KG1 (cell line): ENCODE measurements around the gene ADGB.

Source experiments
- DNase-seq: peaks from one replicate; lab custom pipeline; 2025; lab: John Stamatoyannopoulos, UW

ADGB gene

DNA sequence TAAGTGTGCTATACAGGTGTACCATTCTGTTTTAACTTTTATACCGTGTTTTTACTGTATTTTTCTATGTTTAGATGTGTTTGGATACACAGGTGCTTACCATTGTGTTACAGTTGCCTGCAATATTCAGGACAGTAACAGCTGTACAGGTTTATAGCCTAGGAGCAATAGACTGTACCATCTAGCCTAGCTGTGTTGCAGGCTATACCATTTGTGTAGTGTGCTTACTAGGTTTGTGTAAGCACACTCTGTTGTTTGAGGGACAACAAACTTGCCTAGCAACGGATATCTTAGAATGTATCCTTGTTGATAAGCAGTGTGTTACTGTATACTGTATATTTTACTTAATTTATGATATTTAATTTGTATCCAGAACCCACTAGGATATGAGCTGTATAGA, 35.2 kb downstream of the ADGB start:
- DNase-seq, result no peak

DNA sequence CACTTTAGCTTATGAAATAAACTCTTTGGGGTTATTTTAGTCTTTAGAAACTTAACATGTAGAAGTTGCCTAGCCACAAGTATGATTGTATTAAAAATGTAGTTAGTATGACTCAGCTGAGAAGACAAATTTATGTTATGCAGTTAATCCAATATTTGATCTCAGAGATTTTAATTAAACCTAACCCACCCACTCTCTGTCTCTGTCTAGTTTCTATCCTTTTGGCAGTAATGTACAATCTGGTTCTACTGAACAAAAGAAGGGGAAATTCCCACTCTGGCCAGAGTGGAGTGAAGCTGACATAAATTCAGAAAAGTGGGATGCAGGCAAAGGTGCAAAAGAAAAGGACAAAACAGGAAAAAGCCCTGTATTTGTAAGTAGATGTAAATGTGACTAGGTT, 36.4 kb downstream of the ADGB start:
- no peak for DNase-seq

DNA sequence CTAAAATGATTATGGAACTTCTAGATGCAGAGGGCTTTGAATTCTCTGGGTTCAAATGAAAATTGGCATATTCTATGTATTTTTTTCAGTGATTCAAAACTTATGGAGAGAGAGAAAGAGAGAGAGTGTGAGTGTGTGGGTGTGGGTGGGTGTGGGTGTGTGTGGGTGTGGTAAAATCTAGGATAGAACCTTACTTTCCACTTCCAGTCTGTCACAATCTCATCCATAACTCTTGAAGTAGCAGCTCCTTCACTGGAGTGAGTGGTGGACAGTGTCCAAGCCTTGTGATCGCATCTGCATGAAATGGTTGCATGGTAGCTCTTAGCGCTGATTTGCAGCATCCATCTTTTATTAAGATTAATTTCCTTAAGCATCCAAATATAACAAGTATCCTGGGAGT, 37.7 kb downstream of the ADGB start:
- no peak for DNase-seq

DNA sequence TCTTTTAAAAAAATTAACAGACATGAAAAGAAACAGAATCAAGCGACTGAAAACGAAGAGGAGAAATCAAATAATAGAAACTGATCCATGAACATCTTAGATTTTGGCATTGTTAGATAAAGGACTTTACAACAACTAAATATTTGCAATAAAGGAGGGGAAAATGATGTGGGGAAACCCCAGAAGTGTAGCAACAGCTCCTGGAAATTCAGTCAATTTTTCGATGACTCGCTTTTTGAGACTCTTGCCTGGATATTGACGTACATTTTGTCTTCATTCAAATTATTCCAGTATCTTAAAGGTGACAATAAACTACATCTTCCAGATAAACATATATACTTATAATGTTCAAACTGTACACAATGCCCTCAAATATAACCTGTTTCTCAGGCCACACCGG, 44.1 kb downstream of the ADGB start:
- DNase-seq, result no peak

DNA sequence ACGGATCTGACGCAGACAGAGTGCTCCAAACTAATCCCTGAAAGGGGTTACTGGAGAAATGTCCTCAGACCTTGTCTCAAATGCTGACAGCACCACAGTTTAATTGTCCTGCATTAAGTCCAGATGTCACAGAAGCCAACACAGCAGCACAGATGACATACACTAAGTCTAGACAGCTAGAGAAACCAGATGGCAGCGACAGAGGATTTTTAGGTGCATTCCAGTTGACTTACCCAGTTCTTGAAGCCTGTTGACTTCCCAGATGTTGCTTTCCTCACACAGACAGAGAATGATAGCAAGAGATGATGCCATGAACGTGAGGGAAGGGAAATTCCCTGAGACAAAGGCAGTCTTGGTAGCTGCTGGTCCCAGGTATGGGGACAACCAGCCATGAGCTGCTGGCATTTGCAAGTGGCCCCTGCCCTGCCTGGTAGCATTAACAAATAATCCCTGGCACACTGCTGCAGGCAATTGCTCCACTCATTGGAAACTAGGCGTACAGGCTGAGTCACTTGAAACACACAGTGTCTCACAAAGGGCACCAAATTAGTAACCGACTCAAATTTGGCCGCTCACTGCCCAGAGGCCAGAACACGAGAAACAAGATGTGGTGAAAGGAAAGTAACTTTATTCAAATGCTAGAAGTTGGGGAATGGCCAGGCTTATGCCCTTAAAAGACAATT, 52.2 kb downstream of the ADGB start:
- DNase-seq, result no peak

DNA sequence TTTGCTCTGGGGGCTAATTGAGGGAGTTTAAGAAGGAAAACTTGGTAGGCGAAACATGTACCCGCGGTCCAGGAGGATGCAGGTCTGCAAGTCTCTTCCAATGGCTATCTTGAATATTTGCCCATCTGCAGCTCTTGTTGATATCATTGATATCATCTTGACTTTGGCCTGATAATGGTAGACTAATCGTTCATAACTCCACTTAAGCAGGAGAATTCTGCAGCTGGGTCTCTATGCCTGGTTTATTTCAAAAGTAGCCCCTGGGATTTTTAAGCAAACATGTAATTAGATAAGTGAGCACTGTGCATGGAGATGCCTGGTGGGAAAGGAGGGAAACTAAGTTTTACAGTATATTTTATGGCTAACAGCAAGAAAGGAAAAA, 52.7 kb downstream of the ADGB start:
- no peak for DNase-seq

DNA sequence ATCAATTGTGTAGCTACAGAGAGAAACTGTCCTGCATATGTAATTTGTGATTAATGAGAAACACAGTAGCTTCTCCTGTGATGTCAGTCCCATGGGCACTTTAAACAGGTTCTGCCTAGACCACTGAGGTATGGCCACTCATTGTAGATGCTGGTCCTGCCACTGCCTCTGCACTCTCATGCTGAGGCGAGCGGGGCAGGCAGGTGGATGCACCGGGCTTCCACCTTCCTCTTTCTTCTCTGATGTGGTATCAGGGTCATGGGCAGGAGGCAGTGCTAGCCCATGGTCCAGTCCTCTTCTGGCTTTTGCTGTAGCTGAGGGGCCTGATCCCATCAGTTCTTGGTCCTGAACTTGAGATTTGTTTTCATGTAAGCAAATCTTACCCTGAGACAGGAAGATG, 58.7 kb downstream of the ADGB start:
- DNase-seq, result no peak

DNA sequence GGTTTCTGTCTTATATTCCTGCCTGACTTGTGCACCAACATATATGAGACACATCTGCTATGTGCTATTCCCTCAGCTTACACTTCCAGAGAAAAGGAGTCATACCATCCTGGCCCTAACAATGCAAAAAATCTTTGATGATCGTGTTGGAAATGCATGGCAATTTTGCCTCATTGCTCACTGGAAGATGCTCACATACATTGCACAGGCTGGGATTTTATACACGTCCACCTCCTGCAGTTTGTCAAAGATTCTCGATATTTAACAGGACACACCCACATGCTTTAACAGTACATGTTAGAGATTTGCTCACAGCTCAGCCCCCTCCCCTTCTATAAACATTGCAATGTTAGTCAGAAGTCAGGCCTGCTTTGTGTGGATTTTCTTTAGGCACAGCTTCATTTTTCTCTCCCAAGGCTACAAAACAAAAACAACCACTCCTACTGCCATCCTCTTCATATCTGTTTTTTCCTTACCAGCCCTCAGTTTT, 66.1 kb downstream of the ADGB start:
- DNase-seq, result no peak

DNA sequence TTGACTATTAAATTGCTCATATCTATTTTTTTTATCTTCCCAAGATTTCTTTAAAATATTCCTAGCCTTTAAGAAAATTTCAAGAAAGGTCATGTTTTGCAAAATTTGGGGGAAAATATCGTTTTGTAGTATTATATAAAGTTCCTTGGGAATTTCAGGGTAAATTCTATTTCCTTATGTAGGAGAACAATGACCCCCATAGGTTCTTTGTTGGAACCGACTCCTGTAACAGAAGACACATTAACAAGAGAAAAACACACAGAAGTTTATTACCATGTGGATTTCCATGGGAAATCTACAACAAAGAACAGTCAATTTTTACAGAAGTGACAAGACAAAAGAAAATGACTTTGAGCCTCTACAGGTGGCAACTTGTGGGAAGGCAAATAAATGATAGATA, 68.1 kb downstream of the ADGB start:
- no peak for DNase-seq

DNA sequence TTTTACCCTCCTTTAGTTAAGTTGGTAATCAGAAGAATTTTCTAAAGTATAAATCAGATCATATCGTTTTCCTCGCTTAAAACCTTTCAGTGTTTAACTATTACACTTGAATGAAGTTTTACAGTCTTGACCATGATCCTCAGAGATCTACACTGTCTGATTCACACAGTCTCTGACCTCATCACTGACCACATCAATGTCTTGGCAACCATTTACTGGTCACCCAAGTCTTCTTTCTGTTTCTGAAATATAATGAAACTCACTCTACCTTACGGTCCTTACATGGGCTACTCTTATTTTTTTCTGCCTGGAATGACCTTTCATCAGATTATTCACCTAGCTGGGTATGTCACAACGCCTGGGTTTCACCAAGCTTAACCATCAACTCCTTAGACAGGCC, 71.4 kb downstream of the ADGB start:
- DNase-seq, result no peak

DNA sequence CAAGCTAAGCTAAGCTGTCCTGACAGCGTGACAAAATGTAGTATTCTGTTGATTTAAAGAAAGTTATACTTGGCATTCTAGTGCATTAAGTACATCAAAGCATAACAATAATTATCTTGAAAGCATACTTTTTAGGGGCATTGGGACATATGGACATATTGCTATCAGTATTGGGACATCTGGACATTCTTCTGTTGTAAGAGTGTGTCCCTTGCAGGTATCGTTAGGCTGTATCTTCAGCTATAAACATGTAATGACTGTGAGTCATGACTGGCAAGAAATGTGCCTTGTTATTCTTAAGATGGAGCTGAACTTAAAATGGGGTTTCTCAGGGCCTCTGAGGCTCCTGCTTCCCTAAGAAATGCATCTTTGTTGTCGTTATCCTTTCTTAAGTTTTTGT, 74.3 kb downstream of the ADGB start:
- DNase-seq, result no peak

DNA sequence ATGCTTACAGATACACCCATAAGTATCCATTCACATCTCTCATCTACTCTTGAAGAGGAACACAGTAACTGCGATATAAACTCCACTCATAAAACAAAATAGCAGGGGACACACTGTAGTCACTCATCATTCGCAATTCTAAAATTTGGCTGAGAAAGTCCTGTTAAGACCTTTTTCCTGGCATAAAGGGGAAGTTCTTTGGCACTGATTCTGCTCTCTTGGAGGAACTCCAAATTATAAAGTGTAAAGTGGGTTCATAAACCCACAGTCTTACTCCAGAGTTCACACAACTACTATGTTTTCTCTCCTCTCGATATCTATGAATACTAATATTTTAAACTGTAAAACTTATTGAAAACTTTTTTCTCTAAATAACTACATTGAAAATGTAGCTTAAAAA, 80.6 kb downstream of the ADGB start:
- DNase-seq, result no peak

DNA sequence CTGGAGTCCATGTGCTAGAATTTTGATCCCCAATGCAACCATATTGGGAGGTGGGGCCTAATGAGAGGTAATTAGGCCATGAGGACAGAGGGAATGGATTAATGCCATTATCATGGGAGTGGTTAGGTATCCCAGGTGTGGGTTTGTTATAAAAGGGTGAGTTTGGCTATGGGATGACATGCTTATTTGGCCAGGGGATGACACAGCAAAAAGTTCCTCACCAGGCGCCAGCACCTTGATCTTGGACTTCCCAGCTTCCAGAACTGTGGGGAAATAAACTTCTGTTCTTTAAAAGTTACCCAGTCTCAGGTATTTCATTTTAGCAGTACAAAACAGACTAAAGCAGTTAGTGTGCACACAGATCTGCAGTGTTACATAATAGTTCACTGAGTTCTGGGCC, 84.1 kb downstream of the ADGB start:
- DNase-seq, result no peak

DNA sequence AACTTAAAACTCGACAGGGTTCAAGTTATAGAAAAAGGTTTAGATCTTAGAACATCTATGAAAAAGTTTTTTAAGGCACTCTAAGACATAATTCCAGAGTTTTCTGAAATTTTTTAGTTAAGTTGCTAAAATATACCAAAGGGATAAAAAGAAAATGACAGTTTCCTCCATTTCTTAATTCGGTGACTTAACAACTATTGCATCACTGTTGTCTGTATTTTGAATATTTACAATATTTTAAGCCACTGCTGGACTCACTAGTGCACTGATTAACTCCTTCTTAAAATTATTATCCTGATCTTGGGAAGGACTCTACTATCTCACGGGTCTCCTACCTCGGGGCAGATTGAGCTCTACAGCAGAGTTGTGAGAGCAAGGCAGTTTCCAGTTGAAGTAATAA, 91.0 kb downstream of the ADGB start:
- DNase-seq, result no peak

DNA sequence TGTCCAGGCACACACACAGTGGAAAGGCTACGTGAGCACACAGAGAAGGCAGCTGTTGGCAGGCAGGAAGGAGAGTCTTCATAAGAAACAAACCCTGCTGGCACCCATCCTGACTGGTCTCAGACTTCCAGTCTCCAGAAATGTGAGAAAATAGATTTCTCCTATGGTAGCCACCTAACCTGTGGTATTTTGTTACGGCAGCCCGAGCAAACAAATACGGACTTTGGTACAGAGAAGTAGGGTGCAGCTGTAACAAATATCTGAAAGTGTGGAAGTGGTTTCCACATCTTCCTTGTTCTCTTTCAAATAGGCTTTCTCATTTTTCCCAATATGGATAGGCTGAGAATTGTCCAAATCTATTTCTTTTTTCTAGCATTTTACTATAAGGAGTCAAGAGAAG, 94.6 kb downstream of the ADGB start:
- no peak for DNase-seq

DNA sequence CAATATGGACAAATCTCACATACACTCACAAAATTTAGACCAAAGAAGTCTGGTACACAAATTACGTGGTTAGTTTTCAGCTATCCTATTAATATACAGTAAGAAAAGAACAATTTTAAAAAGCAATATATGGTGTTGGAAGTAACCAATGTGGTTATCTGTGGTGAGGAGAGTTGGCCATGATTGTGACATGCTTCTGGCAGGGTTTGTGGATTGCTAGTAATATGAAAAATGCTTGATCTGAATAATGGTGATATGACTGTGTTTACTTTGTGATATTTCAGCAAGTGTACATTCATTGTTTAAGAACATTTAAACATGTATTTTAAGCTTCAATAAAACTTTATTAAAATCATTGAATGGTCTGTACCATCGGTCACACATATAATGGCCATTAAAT, 99.1 kb downstream of the ADGB start:
- DNase-seq, result no peak

DNA sequence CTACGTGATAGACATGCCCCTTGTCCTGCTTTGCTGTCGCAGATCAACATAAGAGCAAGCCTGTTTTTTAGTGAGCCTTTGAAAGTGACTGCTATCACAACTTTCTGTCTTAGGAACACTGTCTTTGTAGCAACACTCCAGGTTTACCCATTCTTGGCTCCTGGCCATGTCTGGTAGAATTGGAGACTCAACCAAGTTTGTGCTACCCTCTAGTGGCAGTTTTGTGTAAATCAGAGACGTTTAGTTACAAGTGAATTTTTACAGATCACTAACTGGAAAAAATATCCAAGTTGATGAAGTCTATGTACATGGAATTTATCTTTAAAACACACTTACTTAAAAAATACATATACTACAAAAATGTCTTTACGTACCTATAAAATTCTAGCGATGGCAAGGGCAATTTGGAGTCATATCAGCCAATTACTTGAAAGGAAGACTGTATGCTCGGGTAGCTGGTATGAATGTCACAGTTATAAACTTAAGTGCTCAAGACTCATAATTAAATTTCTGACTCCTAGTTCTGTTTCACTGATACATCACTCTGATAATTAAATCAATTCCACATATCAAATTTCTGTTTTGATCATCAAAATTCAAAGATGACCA, 101.4 kb downstream of the ADGB start:
- peak; percentile 73 for DNase-seq

DNA sequence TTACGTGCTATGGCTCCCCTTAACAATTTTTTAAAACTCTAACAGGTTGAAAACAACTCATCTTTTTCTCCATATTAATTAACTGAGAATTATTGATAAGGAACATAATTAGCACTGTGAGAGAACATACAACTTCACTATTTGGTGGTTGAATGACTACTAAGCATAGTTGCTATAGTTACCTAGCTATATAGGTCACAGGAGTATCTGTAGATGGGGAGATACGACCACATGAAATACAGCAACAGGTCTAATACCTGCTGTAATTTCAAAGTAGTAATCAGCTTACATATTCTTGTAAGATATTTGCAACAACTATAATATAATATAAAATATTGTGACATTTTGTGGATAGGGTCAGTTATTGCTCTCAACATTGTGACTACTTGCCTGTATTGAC, 102.9 kb downstream of the ADGB start:
- DNase-seq, result no peak

DNA sequence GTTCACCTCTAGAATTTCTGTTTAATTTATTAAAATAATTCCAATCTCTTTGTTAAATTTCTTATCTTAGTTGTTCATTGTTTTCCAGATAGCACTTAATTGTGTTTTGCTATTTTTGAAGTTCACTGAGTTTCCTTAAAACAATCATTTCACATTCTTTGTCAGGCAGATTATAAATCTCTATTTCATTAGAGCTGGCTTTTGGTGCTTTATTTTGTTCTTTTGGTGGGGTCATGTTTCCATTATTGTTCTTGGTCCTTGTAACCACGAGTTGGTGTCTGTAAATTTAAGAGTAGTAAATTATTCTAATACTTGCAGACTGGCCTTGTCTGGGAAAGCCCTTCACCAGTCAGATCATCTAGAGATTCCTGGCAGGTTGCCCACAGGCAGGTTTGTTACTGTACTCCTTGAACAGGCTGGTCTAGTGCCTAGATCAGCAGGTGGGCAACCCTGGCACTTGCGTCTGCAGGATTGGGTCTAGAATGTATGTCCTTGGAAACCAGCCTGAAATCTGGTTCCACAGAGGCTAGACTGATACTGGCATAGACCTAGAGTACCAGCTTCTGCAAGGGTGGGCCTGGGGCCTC, 110.4 kb downstream of the ADGB start:
- DNase-seq, result no peak

DNA sequence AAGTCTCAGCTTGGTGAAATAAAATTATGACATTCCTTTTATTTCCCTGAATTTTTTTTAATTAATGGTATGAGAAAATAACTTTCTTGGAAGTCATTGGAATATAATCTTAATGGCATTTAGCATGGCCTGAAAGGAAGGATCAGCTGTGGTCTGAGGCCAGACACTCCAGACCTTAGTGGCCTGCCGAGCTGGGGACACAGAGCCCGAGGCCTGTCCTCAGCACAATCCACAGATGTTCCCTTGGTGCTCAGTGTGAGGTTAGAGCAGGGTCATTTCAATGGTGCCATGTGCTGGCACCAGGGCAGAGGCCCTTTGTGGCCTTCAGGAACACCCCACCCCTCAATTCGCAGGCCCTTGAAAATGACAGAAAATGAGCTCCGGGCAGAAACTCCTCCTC, 120.6 kb downstream of the ADGB start:
- DNase-seq, result no peak

DNA sequence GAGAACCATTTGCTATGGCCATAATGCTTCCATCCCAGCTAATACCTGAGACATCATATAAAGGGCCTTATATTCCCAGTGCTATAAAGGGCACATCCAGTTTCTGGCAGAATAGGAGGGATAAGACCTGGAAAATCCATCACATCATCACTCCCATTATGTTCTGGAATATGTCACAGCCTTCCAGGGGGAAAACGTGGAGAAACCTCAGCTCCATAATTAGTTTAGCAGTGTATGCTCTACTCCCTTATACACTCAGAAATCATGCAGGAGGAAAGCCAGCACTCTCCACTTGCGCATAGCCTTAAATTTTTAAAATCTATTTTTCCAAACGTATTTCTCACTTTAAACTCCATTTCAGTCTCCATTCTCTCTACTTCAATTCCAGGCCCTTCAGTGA, 140.9 kb downstream of the ADGB start:
- DNase-seq, result no peak

DNA sequence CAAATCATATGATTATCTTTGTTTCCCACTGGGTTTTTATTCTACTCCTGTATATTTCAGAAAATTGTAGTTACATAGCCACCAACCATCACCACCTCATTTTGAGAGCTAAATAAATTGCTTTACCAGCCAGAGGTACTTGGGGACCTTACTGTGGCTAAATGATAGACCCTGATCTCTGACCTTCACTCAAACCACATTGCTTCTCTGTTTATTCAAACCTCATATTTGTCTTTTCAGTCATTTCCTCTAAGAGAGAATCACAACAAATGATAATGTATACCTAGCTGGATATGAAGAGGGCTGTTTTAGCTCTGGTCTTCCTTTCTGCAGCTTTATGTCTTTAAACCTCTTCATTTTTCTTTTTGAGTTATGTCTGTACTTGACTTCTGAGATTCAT, 142.8 kb downstream of the ADGB start:
- DNase-seq, result no peak

DNA sequence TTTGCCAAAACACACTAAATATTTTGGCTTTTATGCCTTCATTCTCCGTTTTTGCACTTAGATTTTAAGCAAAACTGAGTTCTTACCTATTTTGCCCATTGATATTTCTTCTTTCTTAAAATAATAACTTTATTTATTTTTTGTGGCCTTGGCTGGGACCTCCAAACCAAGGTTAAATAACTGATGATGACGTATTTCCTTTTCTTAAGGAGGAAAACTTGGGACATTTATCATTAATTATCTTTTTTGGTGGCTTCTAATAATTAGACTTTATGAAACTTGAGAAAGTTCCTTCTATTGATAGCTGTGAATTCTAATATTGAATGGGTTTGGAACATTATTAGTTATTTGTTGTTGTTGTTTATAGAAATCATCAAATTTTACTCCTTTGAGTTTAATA, 154.5 kb downstream of the ADGB start:
- DNase-seq, result no peak

DNA sequence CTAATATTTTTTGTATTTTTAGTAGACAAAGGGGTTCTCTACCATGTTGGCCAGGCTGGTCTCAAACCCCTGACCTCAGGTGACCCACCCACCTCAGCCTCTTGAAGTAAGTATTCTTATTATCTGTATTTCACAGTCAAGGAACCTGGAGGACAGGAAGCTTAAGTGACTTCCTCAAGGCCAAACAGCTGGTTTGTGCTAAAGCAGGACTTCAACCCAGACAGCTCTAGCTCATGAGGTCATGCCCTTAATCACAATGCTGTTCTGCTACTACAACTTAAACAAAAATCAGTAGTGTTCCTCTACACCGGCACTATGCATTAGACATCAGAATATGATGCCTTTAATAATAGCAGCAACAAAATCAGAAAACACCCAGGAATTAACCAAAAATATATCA, 168.9 kb downstream of the ADGB start:
- DNase-seq, result no peak
